OCI-LY7 (cell line): ENCODE results near the gene MLLT3. TPM values are rescaled to one million over a fixed set of nuclear protein-coding genes. Genes with fewer than 3 reads are reported as not detected.

Experiments
- BruUV-seq: library from RNA; stranded (reverse); fragments of 400-500 nt; replicated peaks from 2 replicates; lab custom pipeline; 2021; lab: Mats Ljungman, UMichigan
- CTCF ChIA-PET: fragments of 300-600 bp; sonication (Branson Sonifier 250); formaldehyde crosslinking; loops from one replicate; lab custom pipeline; 2022; ENCODE audit warnings: antibody characterized with exemption; ENCODE audit not compliant: unreplicated experiment; lab: Charles Lee
- POLR2A ChIA-PET: fragments of 300-600 bp; sonication (Branson Sonifier 250); formaldehyde crosslinking; loops from one replicate; lab custom pipeline; 2022; ENCODE audit warnings: antibody characterized with exemption; lab: Charles Lee
- DNase-seq: peaks from one replicate; pipeline ENCODE4 v3.0.0-alpha.2; 2015; ENCODE audit warnings: low spot score
- H2AFZ ChIP-seq: fragments of 200-600 bp; sonication (generic), shearing (Covaris generic); 2 replicates; pipeline ENCODE4 v1.6.1; 2014; ENCODE audit warnings: mild to moderate bottlenecking, antibody characterized with exemption, low read length, moderate library complexity
- H3K27ac ChIP-seq: fragments of 200-600 bp; sonication (generic); 2 replicates; pipeline ENCODE4 v1.5.1; 2014; ENCODE audit warnings: mixed run types, low read depth, mild to moderate bottlenecking, moderate library complexity, low read length, inconsistent platforms; ENCODE audit not compliant: poor library complexity, severe bottlenecking
- H3K36me3 ChIP-seq: fragments of 200-600 bp; sonication (generic); 2 replicates; pipeline ENCODE4 v1.6.1; 2014; ENCODE audit warnings: mild to moderate bottlenecking, antibody characterized with exemption, low read length, moderate library complexity, mixed read lengths; ENCODE audit not compliant: insufficient read depth
- H3K4me1 ChIP-seq: fragments of 200-600 bp; sonication (generic); 2 replicates; pipeline ENCODE4 v1.5.1; 2014; ENCODE audit warnings: mild to moderate bottlenecking, low read length; ENCODE audit not compliant: insufficient read depth, poor library complexity, severe bottlenecking
- H3K4me2 ChIP-seq: fragments of 200-600 bp; sonication (generic); 2 replicates; pipeline ENCODE4 v1.6.1; 2014; ENCODE audit warnings: mild to moderate bottlenecking, low read length
- H3K4me3 ChIP-seq: fragments of 200-600 bp; sonication (generic); 2 replicates; pipeline ENCODE4 v1.5.1; 2014; ENCODE audit warnings: mild to moderate bottlenecking, low read depth, low read length; ENCODE audit not compliant: poor library complexity, severe bottlenecking
- H3K79me2 ChIP-seq: fragments of 200-600 bp; sonication (generic); 2 replicates; pipeline ENCODE4 v1.6.1; 2016; ENCODE audit warnings: low read depth, mild to moderate bottlenecking, low read length, moderate library complexity, mixed read lengths; ENCODE audit not compliant: insufficient read depth
- H3K9me2 ChIP-seq: fragments of 200-600 bp; sonication (generic); 2 replicates; pipeline ENCODE4 v1.6.1; 2016; ENCODE audit warnings: mild to moderate bottlenecking, low read length, mixed read lengths; ENCODE audit not compliant: insufficient read depth
- H3K9me3 ChIP-seq: fragments of 200-600 bp; sonication (generic); 2 replicates; pipeline ENCODE4 v1.6.1; 2014; ENCODE audit warnings: mild to moderate bottlenecking, mixed run types, low read length, mixed read lengths
- H4K20me1 ChIP-seq: fragments of 200-600 bp; sonication (generic); 2 replicates; pipeline ENCODE4 v1.6.1; 2014; ENCODE audit warnings: mild to moderate bottlenecking, antibody characterized with exemption, low read length, moderate library complexity, mixed read lengths; ENCODE audit not compliant: insufficient read depth
- CTCF ChIP-seq: fragments of 200-600 bp; sonication (generic); conservative IDR thresholded peaks from 2 replicates; pipeline ENCODE4 v1.5.1; 2014; ENCODE audit warnings: mild to moderate bottlenecking, antibody characterized with exemption, low read length, moderate library complexity, mixed read lengths
- EZH2phosphoT487 ChIP-seq: fragments of 200-600 bp; sonication (generic); IDR thresholded peaks from 2 replicates; pipeline ENCODE4 v1.6.1; 2018; ENCODE audit warnings: low read depth, borderline replicate concordance, mild to moderate bottlenecking, mixed run types, antibody characterized with exemption, low read length, moderate library complexity, mixed read lengths
- intact Hi-C: fragments of 100-400 bp; cut with micrococcal nuclease; formaldehyde crosslinking; loops from one replicate; pipeline ENCODE4 v1.10.0; 2022; ENCODE audit not compliant: unreplicated experiment
- total RNA-seq, 2 experiments: library from RNA; depleted of rRNA in 1 of 2; stranded (reverse); fragments of >200 nt in 1 of 2; shearing (Covaris generic) in 1 of 2; gene quantifications; 2 replicates each; pipeline ENCODE4 v1.2.3, GENCODE V29; 2014 to 2022

MLLT3 gene
- total RNA-seq, 2 experiments from 2014 or later, result 7.1 to 9.9 TPM

GRCh38 chr9:20490246-20490834 lies 132.0 kb downstream of the MLLT3 start:
- Histone ChIP-seq H2AFZ (no peak overlapping the region), H3K9me3 (no peaks in the 10 kb centered on the region), H3K4me1 (no peaks in the 10 kb centered on the region), H3K27ac (no peak overlapping the region), H3K79me2 (no peaks in the 10 kb centered on the region), H3K36me3 (no peaks in the 10 kb centered on the region), H4K20me1 (no peaks in the 10 kb centered on the region), H3K4me2 (no peak overlapping the region), H3K4me3 (no peak overlapping the region), H3K9me2 (no peaks in the 10 kb centered on the region)
- no peak for DNase-seq
- intact Hi-C loops, result no loop called here
- BruUV-seq, result no TSS peak
- no peak for TF ChIP-seq CTCF
- TF ChIP-seq EZH2phosphoT487, result no peak
- POLR2A ChIA-PET, result no interaction called here
- CTCF ChIA-PET, result no interaction called here

- Histone ChIP-seq H3K4me3 (no peak overlapping the region), H3K36me3 (no peaks in the 10 kb centered on the region), H3K27ac (no peak overlapping the region), H3K9me3 (no peaks in the 10 kb centered on the region), H3K4me1 (no peaks in the 10 kb centered on the region), H3K9me2 (no peaks in the 10 kb centered on the region), H3K79me2 (no peaks in the 10 kb centered on the region), H4K20me1 (no peaks in the 10 kb centered on the region; the same call in 1 of the 2 replicates), H3K4me2 (no peak overlapping the region), H2AFZ (no peak overlapping the region)
- ChIA-PET CTCF (no interaction called here), POLR2A (no interaction called here)
- no peak for TF ChIP-seq EZH2phosphoT487
- TF ChIP-seq CTCF, result no peak
- BruUV-seq, result no TSS peak
- DNase-seq, result no peak
- intact Hi-C loops, result no loop called here
Measured at GRCh38 chr9:20488691-20489090, 133.6 kb downstream of the MLLT3 start.

GRCh38 chr9:20486552-20486951 lies 135.7 kb downstream of the MLLT3 start:
- BruUV-seq, result no TSS peak
- ChIA-PET CTCF (no interaction called here), POLR2A (interaction anchor here (1.0 kb wide), 1 partner anchor 10 kb away, joined by 3 read pairs; no protein-coding TSS in a partner anchor)
- no peak for DNase-seq
- Histone ChIP-seq H3K9me2 (no peaks in the 10 kb centered on the region), H3K4me3 (no peak overlapping the region), H4K20me1 (no peaks in the 10 kb centered on the region; the same call in 1 of the 2 replicates), H3K4me2 (no peak overlapping the region), H3K27ac (no peak overlapping the region), H2AFZ (no peak overlapping the region), H3K79me2 (no peaks in the 10 kb centered on the region), H3K36me3 (no peaks in the 10 kb centered on the region), H3K9me3 (no peaks in the 10 kb centered on the region), H3K4me1 (no peaks in the 10 kb centered on the region)
- intact Hi-C loops, result no loop called here
- TF ChIP-seq CTCF (no peak), EZH2phosphoT487 (no peak)
